GM04503 (cell line): ENCODE data around the gene ZSWIM6.
A peak's percentile ranks its signal among the peaks of the same experiment; 100 is the strongest.

Source experiments
- DNase-seq: peaks from one replicate; pipeline ENCODE4 v3.0.0-alpha.2; 2012; ENCODE audit warnings: low read depth

Gene ZSWIM6

DNA sequence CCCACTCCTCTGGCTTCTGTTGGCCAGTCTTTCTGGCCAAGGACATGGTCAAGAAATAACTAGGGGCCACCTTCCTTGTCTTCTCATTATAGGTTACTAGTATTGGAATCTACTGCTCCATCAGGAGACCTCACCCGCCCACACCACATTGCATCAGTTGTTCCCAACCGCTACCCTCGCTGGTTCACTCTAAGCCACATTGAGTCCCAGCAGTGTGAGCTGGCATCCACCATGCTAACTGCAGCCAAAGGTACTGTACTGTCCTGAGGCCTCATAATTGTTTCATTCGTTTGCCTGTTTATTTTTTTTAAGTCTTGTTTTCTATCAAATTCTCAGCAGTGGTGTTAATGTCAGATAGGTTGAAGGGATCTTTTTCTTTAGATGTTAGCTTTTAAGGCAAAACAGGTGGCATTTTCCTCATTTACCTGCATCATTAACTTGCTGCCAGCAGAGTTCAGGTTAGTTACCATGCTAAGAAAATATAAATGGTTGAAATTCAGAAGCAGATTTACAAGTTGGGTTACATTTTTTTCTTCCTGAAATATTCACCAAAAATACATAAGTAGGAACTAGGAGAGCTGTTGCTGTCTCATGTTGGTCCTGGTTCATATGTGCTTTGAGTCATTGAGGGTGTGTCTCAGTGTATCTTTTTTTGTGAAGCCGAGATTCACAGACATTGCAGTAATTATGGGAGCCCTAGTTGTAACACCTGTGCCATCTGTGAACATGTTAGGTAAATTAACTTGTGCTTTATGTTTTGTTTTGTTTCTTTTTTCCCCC, 206.9 kb downstream of the ZSWIM6 start:
- DNase-seq: no peak

GRCh38 chr5:61549530-61549929, 217.5 kb downstream of the ZSWIM6 start:
- no peak for DNase-seq

- DNase-seq: no peak
Observed at GRCh38 chr5:61551637-61552313, 219.7 kb downstream of the ZSWIM6 start.

DNA sequence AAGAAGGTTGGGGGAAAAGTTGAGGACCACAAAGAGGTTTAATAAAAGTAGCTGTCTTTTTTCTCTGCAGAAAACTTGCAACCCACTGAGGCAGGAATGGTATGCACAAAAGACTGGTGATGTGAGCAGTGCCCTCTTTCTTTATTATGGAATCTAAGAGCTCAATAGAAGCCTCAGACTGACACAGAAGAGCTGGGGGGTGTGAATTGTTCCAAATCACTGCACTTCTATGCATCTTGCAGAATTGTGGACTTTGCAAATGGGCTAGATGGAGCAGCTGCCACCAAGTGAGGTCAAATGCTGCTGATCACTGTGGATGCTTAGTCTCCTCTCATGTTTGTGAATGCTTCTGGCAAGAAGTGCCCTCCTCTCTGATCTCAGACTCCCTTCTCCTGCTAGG, 227.1 kb downstream of the ZSWIM6 start:
- no peak for DNase-seq

GRCh38 chr5:61559722-61560121, 227.7 kb downstream of the ZSWIM6 start:
- no peak for DNase-seq

GRCh38 chr5:61563401-61563800, 231.3 kb downstream of the ZSWIM6 start:
- no peak for DNase-seq

- no peak for DNase-seq
Observed at GRCh38 chr5:61567337-61567736, 235.3 kb downstream of the ZSWIM6 start.

DNA sequence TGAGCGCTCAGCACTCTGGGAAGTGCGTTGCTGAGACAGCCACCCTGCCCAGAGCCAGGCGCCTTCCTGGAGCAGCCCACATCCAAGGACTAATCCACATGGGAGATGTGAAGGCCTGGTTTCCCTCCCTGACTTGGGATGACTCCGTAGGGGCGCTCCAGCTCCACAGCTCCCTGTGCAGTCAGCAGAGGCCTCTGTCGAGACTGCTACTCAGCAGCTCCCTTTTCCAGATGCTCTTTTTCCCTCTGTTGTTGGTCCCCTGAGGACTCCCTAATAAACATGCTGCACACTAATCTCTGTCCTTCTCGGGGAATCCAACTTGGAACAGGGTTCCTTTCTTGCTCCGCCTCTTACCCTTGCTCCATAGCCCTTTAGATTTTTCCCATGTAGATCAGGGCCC, 237.3 kb downstream of the ZSWIM6 start:
- DNase-seq: no peak

- DNase-seq: no peak
Observed at GRCh38 chr5:61570767-61571166, 238.7 kb downstream of the ZSWIM6 start.

- no peak for DNase-seq
Observed at GRCh38 chr5:61572959-61573358, 240.9 kb downstream of the ZSWIM6 start.

- peak; percentile 47 for DNase-seq
Observed at GRCh38 chr5:61575103-61575502, 243.0 kb downstream of the ZSWIM6 start.

GRCh38 chr5:61575581-61575980, 243.5 kb downstream of the ZSWIM6 start:
- DNase-seq: no peak

- no peak for DNase-seq
Observed at GRCh38 chr5:61576556-61576955, 244.5 kb downstream of the ZSWIM6 start.

- no peak for DNase-seq
Observed at GRCh38 chr5:61578858-61579503, 246.9 kb downstream of the ZSWIM6 start.

DNA sequence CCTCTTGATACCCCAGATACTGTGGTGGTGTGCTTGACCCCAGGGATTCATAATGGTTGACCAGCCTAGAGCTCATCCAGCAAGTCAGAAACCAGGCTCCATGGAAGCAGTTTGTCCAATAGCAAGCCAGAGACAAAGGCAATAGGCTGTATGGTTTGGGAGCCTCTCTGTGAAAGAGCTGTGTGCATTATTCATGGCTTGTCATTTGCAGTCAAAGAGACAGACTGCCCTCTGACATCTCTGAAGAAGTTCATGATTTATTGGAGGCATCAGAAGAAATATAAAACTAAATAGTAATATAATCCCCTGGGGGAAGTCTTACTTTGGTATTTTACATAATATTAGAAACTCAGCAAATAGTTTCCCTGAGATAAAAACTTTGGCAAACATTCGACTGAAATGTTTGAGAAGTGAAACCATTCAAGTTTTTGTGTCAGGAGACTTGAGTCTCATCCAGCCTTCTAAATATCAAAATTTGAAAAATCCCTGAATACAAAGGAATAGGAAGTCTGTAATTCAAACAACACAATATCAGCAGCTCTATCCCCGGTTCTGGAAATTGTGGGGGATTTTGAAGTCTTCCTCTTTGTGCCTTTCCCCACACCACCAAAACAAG, 250.3 kb downstream of the ZSWIM6 start:
- no peak for DNase-seq

DNA sequence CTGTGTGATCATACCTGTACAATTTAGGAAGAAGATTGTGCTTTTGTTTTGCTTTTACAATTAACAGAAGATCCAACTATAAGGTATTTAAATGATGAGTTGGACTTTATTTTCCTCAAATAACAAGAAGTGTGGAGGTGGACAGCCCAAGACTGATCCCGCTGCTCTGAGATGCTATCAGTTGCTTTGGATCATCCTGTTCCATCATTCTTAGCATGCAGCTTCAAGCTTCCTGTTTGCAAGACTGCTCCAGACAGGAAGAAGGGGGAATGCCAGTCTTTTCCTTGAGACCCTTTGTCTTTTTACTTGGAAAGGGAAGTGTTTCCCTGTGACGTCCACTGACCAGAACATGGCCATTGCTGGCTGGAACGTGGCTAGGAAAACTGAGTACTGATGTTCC, 250.8 kb downstream of the ZSWIM6 start:
- DNase-seq: no peak

GRCh38 chr5:61586096-61587084, 254.3 kb downstream of the ZSWIM6 start:
- no peak for DNase-seq

- no peak for DNase-seq
Observed at GRCh38 chr5:61587125-61587524, 255.1 kb downstream of the ZSWIM6 start.

DNA sequence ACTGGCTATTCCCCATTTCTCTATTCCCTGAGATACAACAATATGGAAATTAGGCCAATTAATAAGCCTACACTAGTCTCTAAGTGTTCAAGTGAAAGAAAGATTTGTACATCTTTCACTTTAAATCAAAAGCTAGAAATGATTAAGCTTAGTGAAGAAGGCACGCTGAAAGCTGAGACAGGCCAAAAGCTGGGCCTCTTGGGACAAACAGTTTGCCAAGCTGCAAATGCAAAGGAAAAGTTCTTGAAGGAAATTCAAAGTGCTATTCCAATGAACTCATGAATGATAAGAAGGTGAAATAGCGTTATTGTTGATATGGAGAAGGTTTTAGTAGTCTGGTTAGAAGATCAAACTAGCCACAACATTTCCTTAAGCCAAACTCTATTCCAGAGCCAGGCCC, 256.2 kb downstream of the ZSWIM6 start:
- DNase-seq: no peak

GRCh38 chr5:61589946-61590345, 257.9 kb downstream of the ZSWIM6 start:
- no peak for DNase-seq

- no peak for DNase-seq
Observed at GRCh38 chr5:61590473-61590872, 258.4 kb downstream of the ZSWIM6 start.

DNA sequence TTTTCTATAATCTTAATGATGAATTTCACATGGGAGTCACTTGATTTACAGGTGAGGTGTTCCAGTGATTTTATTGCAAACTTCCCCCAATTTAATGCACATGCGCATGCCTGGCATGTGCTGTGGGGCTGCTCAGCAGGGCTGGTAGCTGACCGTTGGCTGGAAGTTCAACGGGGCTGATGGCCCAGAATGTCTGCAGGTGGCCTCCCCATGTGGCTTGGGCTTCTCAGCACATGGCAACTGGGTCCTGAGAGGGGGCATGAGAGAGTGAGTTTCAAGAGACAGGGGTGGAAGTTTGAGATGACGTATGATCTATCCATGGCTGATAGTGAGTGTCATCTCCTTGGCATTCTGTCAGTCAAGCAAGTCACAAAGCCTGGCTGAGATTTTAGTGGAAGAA, 259.8 kb downstream of the ZSWIM6 start:
- no peak for DNase-seq
